ENCODE results near the gene MED27.

- TF ChIP-seq, protein P1, sequence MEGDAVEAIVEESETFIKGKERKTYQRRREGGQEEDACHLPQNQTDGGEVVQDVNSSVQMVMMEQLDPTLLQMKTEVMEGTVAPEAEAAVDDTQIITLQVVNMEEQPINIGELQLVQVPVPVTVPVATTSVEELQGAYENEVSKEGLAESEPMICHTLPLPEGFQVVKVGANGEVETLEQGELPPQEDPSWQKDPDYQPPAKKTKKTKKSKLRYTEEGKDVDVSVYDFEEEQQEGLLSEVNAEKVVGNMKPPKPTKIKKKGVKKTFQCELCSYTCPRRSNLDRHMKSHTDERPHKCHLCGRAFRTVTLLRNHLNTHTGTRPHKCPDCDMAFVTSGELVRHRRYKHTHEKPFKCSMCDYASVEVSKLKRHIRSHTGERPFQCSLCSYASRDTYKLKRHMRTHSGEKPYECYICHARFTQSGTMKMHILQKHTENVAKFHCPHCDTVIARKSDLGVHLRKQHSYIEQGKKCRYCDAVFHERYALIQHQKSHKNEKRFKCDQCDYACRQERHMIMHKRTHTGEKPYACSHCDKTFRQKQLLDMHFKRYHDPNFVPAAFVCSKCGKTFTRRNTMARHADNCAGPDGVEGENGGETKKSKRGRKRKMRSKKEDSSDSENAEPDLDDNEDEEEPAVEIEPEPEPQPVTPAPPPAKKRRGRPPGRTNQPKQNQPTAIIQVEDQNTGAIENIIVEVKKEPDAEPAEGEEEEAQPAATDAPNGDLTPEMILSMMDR (conservative IDR thresholded peaks at IDR 0.05 in 1 of 2, IDR thresholded peaks at IDR 0.05 in 1 of 2; ENCODE audit: low read depth in 1 of 2, low read length in 2 of 2) = no peak
- no peak for TF ChIP-seq EZH2 (IDR thresholded peaks at IDR 0.05; ENCODE audit: low read length, missing control alignments)
Observed at GRCh38 chr9:132071847-132072507, 7.7 kb downstream of the MED27 start.
